ENCODE results near the gene OST4. TPM values are rescaled to one million over a fixed set of nuclear protein-coding genes. Genes with fewer than 3 reads are reported as not detected.
A peak's percentile ranks its signal among the peaks of the same experiment; 100 is the strongest.

Gene OST4
- total RNA-seq, 4 donors from 2014 or later: 111 to 217 (median 166) TPM

- H3K9me3 ChIP-seq: no peaks in the 10 kb centered on the region
- no peak overlapping the region for H3K27ac ChIP-seq
- TF ChIP-seq CTCF (IDR thresholded peaks at IDR 0.05) (no peak), POLR2A (IDR thresholded peaks at IDR 0.05) (no peak), EP300 (IDR thresholded peaks at IDR 0.05) (no peak)
- peaks cover 0 to 13% (median 3%) of the 10 kb centered on the region in 4 donors for H3K4me1 ChIP-seq
- no peak for DNase-seq (ENCODE audit: low spot score in 2 of 2)
- no peaks in the 10 kb centered on the region for H3K27me3 ChIP-seq
- H3K4me3 ChIP-seq: no peak overlapping the region
- 91 to 93% methylated on average over 6 of the region's 6 CpGs for WGBS, 2 donors
- peaks cover 0 to 75% (median 56%) of the 10 kb centered on the region in 3 donors for H3K36me3 ChIP-seq
Observed at GRCh38 chr2:27039426-27039825, 32.0 kb downstream of the OST4 start.

- 86 to 87% methylated on average over 17 of the region's 17 CpGs for WGBS, 2 donors
- TF ChIP-seq POLR2A (IDR thresholded peaks at IDR 0.05): no peak
- no peak for TF ChIP-seq CTCF (IDR thresholded peaks at IDR 0.05)
- TF ChIP-seq EP300 (IDR thresholded peaks at IDR 0.05): no peak
- H3K4me3 ChIP-seq: no peak overlapping the region
- DNase-seq (ENCODE audit: low spot score in 2 of 2): no peak
- H3K27ac ChIP-seq: no peak overlapping the region
- H3K36me3 ChIP-seq: peaks cover 0 to 75% (median 56%) of the 10 kb centered on the region in 3 donors
- no peaks in the 10 kb centered on the region for H3K9me3 ChIP-seq
- no peaks in the 10 kb centered on the region for H3K27me3 ChIP-seq
- H3K4me1 ChIP-seq: peaks cover 0 to 20% (median 8%) of the 10 kb centered on the region in 4 donors
Observed at GRCh38 chr2:27038631-27039339, 32.7 kb downstream of the OST4 start.

GRCh38 chr2:27038012-27038411 lies 33.4 kb downstream of the OST4 start:
- no peaks in the 10 kb centered on the region for H3K9me3 ChIP-seq
- no peaks in the 10 kb centered on the region for H3K27me3 ChIP-seq
- DNase-seq (ENCODE audit: low spot score in 2 of 2): no peak
- H3K27ac ChIP-seq: no peak overlapping the region
- peaks cover 0 to 25% (median 11%) of the 10 kb centered on the region in 4 donors for H3K4me1 ChIP-seq
- no peak for TF ChIP-seq EP300 (IDR thresholded peaks at IDR 0.05)
- no peak for TF ChIP-seq CTCF (IDR thresholded peaks at IDR 0.05)
- no peak for TF ChIP-seq POLR2A (IDR thresholded peaks at IDR 0.05)
- 86 to 94% methylated on average over 3 to 6 of the region's 6 CpGs for WGBS, 2 donors
- peaks cover 0 to 75% (median 56%) of the 10 kb centered on the region in 3 donors for H3K36me3 ChIP-seq
- no peak overlapping the region for H3K4me3 ChIP-seq

GRCh38 chr2:27033253-27033852 lies 38.1 kb downstream of the OST4 start:
- Histone ChIP-seq H3K4me3 (peak overlapping the region; percentile 87 to 95 (median 92)), H3K27ac (peak overlapping the region; percentile 74 to 92 (median 88))
- WGBS, 2 donors: 11 to 24% methylated on average over 4 to 11 of the region's 11 CpGs

More at GRCh38 chr2:27033253-27033852, 38.1 kb downstream of the OST4 start:
- Histone ChIP-seq H3K9me3 (no peaks in the 10 kb centered on the region), H3K4me1 (peaks cover 0 to 44% (median 11%) of the 10 kb centered on the region in 4 donors), H3K36me3 (peaks cover 0 to 50% (median 35%) of the 10 kb centered on the region in 3 donors), H3K27me3 (no peaks in the 10 kb centered on the region)
- no peak for DNase-seq (ENCODE audit: low spot score in 2 of 2)
- no peak for TF ChIP-seq EP300 (IDR thresholded peaks at IDR 0.05)
- TF ChIP-seq CTCF (IDR thresholded peaks at IDR 0.05): no peak
- no peak for TF ChIP-seq POLR2A (IDR thresholded peaks at IDR 0.05)

Measured in tibial nerve (tissue), 4 donors.